ENCODE results near the gene TIMM8B.
"Not testable (repeated sequence)": the region's sequence is repeated elsewhere in the genome, so short reads cannot be mapped to it uniquely, and the experiment has no call there.

DNA sequence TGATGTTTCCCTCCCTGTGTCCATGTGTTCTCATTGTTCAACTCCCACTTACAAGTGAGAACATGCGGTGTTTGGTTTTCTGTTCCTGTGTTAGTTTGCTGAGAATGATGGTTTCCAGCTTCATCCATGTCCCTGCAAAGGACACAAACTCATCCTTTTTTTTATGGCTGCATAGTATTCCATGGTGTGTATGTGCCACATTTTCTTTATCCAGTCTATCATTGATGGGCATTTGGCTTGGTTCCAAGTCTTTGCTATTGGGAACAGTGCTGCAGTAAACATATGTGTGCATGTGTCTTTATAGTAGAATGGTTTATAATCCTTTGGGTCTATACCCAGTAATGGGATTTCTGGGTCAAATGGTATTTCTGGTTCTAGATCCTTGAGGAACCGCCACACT lies 39.9 kb downstream of the TIMM8B start:
- TF ChIP-seq TARDBP (IDR thresholded peaks at IDR 0.05); ARNT (IDR thresholded peaks at IDR 0.05); FOXA1 (IDR thresholded peaks at IDR 0.05); NFRKB (IDR thresholded peaks at IDR 0.05); L3MBTL2 (conservative IDR thresholded peaks at IDR 0.05); BHLHE40 (IDR thresholded peaks at IDR 0.05; ENCODE audit: borderline replicate concordance); FOXM1 (IDR thresholded peaks at IDR 0.05; ENCODE audit: borderline replicate concordance); ZNF384 (IDR thresholded peaks at IDR 0.05); SP1 (IDR thresholded peaks at IDR 0.05); LEF1 (IDR thresholded peaks at IDR 0.05; ENCODE audit: borderline replicate concordance): not testable (repeated sequence)
